PC-9 (cell line): ENCODE data around the gene GPRIN3. TPM values are rescaled to one million over a fixed set of nuclear protein-coding genes. Genes with fewer than 3 reads are reported as not detected.

ENCODE experiments used
- BruUV-seq: library from RNA; stranded (reverse); fragments of 400-500 nt; replicated peaks from 2 replicates; lab custom pipeline; 2021; lab: Mats Ljungman, UMichigan
- CTCF ChIA-PET: fragments of 300-600 bp; sonication (Branson Sonifier 250); formaldehyde crosslinking; loops from one replicate; lab custom pipeline; 2022; ENCODE audit warnings: antibody characterized with exemption; lab: Charles Lee
- POLR2A ChIA-PET: fragments of 300-600 bp; sonication (Branson Sonifier 250); formaldehyde crosslinking; loops from one replicate; lab custom pipeline; 2022; ENCODE audit warnings: antibody characterized with exemption; ENCODE audit not compliant: unreplicated experiment; lab: Charles Lee
- DNase-seq, 2 experiments: peaks; one replicate each; pipeline versions ENCODE4 v3.0.0 to v3.0.0-alpha.2; 2015 to 2022; ENCODE audit warnings: mixed read lengths in 1 of 2
- H2AFZ ChIP-seq: fragments of 200-600 bp; sonication (generic); 2 replicates; pipeline ENCODE4 v1.8.1; 2017; ENCODE audit warnings: antibody characterized with exemption
- H3F3A ChIP-seq: fragments of 200-600 bp; sonication (generic); 2 replicates; pipeline ENCODE4 v1.8.1; 2017; ENCODE audit warnings: antibody characterized with exemption, mild to moderate bottlenecking, low read depth; ENCODE audit not compliant: insufficient read depth
- H3K27ac ChIP-seq: fragments of 200-600 bp; sonication (generic); 2 replicates; pipeline ENCODE4 v1.6.1; 2016; ENCODE audit warnings: mixed run types
- H3K27me3 ChIP-seq: fragments of 200-600 bp; sonication (generic); 2 replicates; pipeline ENCODE4 v1.6.1; 2016; ENCODE audit warnings: low read depth, mixed run types; ENCODE audit not compliant: insufficient read depth
- H3K36me3 ChIP-seq: fragments of 200-600 bp; sonication (generic); 2 replicates; pipeline ENCODE4 v1.6.1; 2016; ENCODE audit warnings: low read depth, mixed run types
- H3K4me1 ChIP-seq: fragments of 200-600 bp; sonication (generic); replicated peaks from 2 replicates; pipeline ENCODE4 v1.6.1; 2016; ENCODE audit warnings: mixed run types; ENCODE audit not compliant: insufficient read depth
- H3K4me2 ChIP-seq: fragments of 200-600 bp; sonication (generic); 2 replicates; pipeline ENCODE4 v1.6.1; 2017; ENCODE audit warnings: mixed run types
- H3K4me3 ChIP-seq: fragments of 200-600 bp; sonication (generic); 2 replicates; pipeline ENCODE4 v1.6.1; 2016; ENCODE audit warnings: mixed run types
- H3K79me2 ChIP-seq: fragments of 200-600 bp; sonication (generic); 2 replicates; pipeline ENCODE4 v1.6.1; 2017; ENCODE audit warnings: low read depth, mixed run types
- H3K9me2 ChIP-seq: fragments of 200-600 bp; sonication (generic); 2 replicates; pipeline ENCODE4 v1.8.1; 2017; ENCODE audit warnings: mild to moderate bottlenecking; ENCODE audit not compliant: insufficient read depth
- H3K9me3 ChIP-seq: fragments of 200-600 bp; sonication (generic); 2 replicates; pipeline ENCODE4 v1.8.1; 2016; ENCODE audit warnings: low read depth; ENCODE audit not compliant: insufficient read depth
- H4K20me1 ChIP-seq: fragments of 200-600 bp; sonication (generic); 2 replicates; pipeline ENCODE4 v1.8.1; 2017; ENCODE audit not compliant: insufficient read depth
- CTCF ChIP-seq: fragments of 200-600 bp; sonication (generic); conservative IDR thresholded peaks from 2 replicates; pipeline ENCODE4 v1.6.1; 2017; ENCODE audit warnings: mixed run types, antibody characterized with exemption, mild to moderate bottlenecking, moderate library complexity
- EZH2 ChIP-seq: fragments of 200-600 bp; sonication (generic); IDR thresholded peaks from 2 replicates; pipeline ENCODE4 v1.8.0; 2017; ENCODE audit warnings: antibody characterized with exemption, low read depth
- intact Hi-C: fragments of 100-400 bp; cut with micrococcal nuclease; formaldehyde crosslinking; loops from one replicate; pipeline ENCODE4 v1.10.0; 2022; ENCODE audit not compliant: unreplicated experiment
- total RNA-seq: library from RNA; stranded (reverse); gene quantifications from 2 replicates; pipeline ENCODE4 v1.2.3, GENCODE V29; 2021

GPRIN3 gene
- total RNA-seq, 1 experiment from 2014 or later: 0.02 TPM

GRCh38 chr4:89230271-89230670 lies 77.3 kb downstream of the GPRIN3 start:
- CTCF ChIA-PET: no interaction called here
- no TSS peak for BruUV-seq
- no peaks in the 10 kb centered on the region for H3K36me3 ChIP-seq

GRCh38 chr4:89226665-89227574 lies 80.7 kb downstream of the GPRIN3 start:
- Histone ChIP-seq H3K27me3 (no peaks in the 10 kb centered on the region), H3K4me1 (peaks cover 5% of the 10 kb centered on the region), H2AFZ (no peak overlapping the region), H3F3A (no peaks in the 10 kb centered on the region), H3K4me2 (no peak overlapping the region), H3K36me3 (no peaks in the 10 kb centered on the region), H3K9me3 (no peaks in the 10 kb centered on the region), H3K79me2 (no peaks in the 10 kb centered on the region), H3K9me2 (no peaks in the 10 kb centered on the region), H3K27ac (no peak overlapping the region), H3K4me3 (no peak overlapping the region), H4K20me1 (no peaks in the 10 kb centered on the region)
- no TSS peak for BruUV-seq
- TF ChIP-seq EZH2 (no peak), CTCF (peak; percentile 68)
- intact Hi-C loops: loop anchor here (1.0 to 10.0 kb wide), 2 partner anchors 207 to 1068 kb away; no protein-coding TSS in a partner anchor
- peak; percentile 34 to 49 for DNase-seq
- CTCF ChIA-PET: no interaction called here
- POLR2A ChIA-PET: no interaction called here

More at GRCh38 chr4:89230271-89230670, 77.3 kb downstream of the GPRIN3 start:
- H3K4me1 ChIP-seq: no peaks in the 10 kb centered on the region
- no peaks in the 10 kb centered on the region for H4K20me1 ChIP-seq
- no peak overlapping the region for H3K4me2 ChIP-seq
- no peaks in the 10 kb centered on the region for H3F3A ChIP-seq
- H3K9me3 ChIP-seq: no peaks in the 10 kb centered on the region
- no peaks in the 10 kb centered on the region for H3K27me3 ChIP-seq
- H3K79me2 ChIP-seq: no peaks in the 10 kb centered on the region
- DNase-seq: no peak
- POLR2A ChIA-PET: no interaction called here
- no peak overlapping the region for H2AFZ ChIP-seq
- H3K9me2 ChIP-seq: no peaks in the 10 kb centered on the region
- no peak overlapping the region for H3K27ac ChIP-seq
- no peak for TF ChIP-seq CTCF
- TF ChIP-seq EZH2: no peak
- H3K4me3 ChIP-seq: no peak overlapping the region
- intact Hi-C loops: no loop called here

- Histone ChIP-seq H3K79me2 (no peaks in the 10 kb centered on the region), H3K4me2 (no peak overlapping the region), H3K9me2 (no peaks in the 10 kb centered on the region), H3K27me3 (no peaks in the 10 kb centered on the region), H3K4me3 (no peak overlapping the region), H4K20me1 (no peaks in the 10 kb centered on the region), H3K36me3 (no peaks in the 10 kb centered on the region), H3K9me3 (no peaks in the 10 kb centered on the region), H2AFZ (no peak overlapping the region), H3K27ac (no peak overlapping the region), H3K4me1 (peaks cover 7% of the 10 kb centered on the region), H3F3A (no peaks in the 10 kb centered on the region)
- BruUV-seq: no TSS peak
- ChIA-PET POLR2A (no interaction called here), CTCF (interaction anchor here (0.5 kb wide), 1 partner anchor 619 kb away, joined by 3 read pairs; no protein-coding TSS in a partner anchor)
- intact Hi-C loops: loop anchor here (10.0 kb wide), 1 partner anchor 1073 kb away; no protein-coding TSS in a partner anchor
- DNase-seq: peak; percentile 4 to 37
- TF ChIP-seq EZH2 (no peak), CTCF (no peak)
Observed at GRCh38 chr4:89222170-89222569, 85.4 kb downstream of the GPRIN3 start.
